Thyroid gland (tissue), 4 donors: Measurements from ENCODE around the gene SH3GL1. TPM values are rescaled to one million over a fixed set of nuclear protein-coding genes. Genes with fewer than 3 reads are reported as not detected.

Experiments used
- DNase-seq, 2 donors: peaks; one replicate each; pipeline ENCODE4 v3.0.0-alpha.2; 2019
- H3K27ac ChIP-seq, 3 donors: fragments of 200-600 bp; sonication (generic); 1 replicate in 2 of 3; 2 replicates in 1 of 3; pipeline ENCODE4 v1.5.1; 2016 to 2019; ENCODE audit warnings: mild to moderate bottlenecking in 1 of 3, moderate library complexity in 1 of 3
- H3K27me3 ChIP-seq: fragments of 200-600 bp; sonication (generic); one replicate; pipeline ENCODE4 v1.5.1; 2019
- H3K36me3 ChIP-seq, 2 donors: fragments of 200-600 bp; sonication (generic); one replicate each; pipeline ENCODE4 v1.5.1; 2016 to 2019
- H3K4me1 ChIP-seq, 2 donors: fragments of 200-600 bp; sonication (generic); one replicate each; pipeline ENCODE4 v1.5.1; 2017 to 2019
- H3K4me3 ChIP-seq, 3 donors: fragments of 200-600 bp; sonication (generic); replicated peaks in 1 of 3; 1 replicate in 2 of 3; 2 replicates in 1 of 3; pipeline ENCODE4 v1.5.1; 2016; ENCODE audit warnings: mild to moderate bottlenecking in 1 of 3
- H3K9me3 ChIP-seq: fragments of 200-600 bp; sonication (generic); one replicate; pipeline ENCODE4 v1.5.1; 2017
- CTCF ChIP-seq, 6 experiments: fragments of 200-600 bp in 3 of 6; fragments of 450-650 bp in 3 of 6; sonication (generic) in 3 of 6; IDR thresholded peaks; one replicate each; pipeline ENCODE4 v1.5.1; 2016 to 2019; ENCODE audit warnings: antibody characterized with exemption in 6 of 6, mild to moderate bottlenecking in 2 of 6, inconsistent platforms in 1 of 6, moderate library complexity in 1 of 6
- POLR2A ChIP-seq, 2 donors: fragments of 450-650 bp; IDR thresholded peaks; one replicate each; pipeline ENCODE4 v1.6.1; 2017; ENCODE audit warnings: antibody characterized with exemption in 2 of 2, mild to moderate bottlenecking in 2 of 2, moderate library complexity in 1 of 2
- WGBS, 2 donors: methylation state at CpG; one replicate each; pipeline ENCODE4 v1.1.5; 2017; 5-methylcytosine and 5-hydroxymethylcytosine counted together
- intact Hi-C: fragments of 100-400 bp; cut with DNase I; formaldehyde crosslinking; loops from one replicate; pipeline ENCODE4 v1.15.1; 2023
- total RNA-seq, 4 donors: library from RNA; depleted of rRNA; stranded (reverse); fragments of >200 nt; gene quantifications; one replicate each; pipeline ENCODE4 v1.2.3, GENCODE V29; 2016

The SH3GL1 gene
- total RNA-seq, 4 donors from 2014 or later, result 33.1 to 42.4 (median 36.7) TPM

- 69% methylated on average over 5 to 7 of the region's 8 CpGs for WGBS, 2 donors
- no peak for TF ChIP-seq POLR2A (IDR thresholded peaks at IDR 0.05)
- no peak for TF ChIP-seq CTCF (IDR thresholded peaks at IDR 0.05)
- no peaks in the 10 kb centered on the region for H3K27me3 ChIP-seq
- no peak for DNase-seq
- no peaks in the 10 kb centered on the region for H3K9me3 ChIP-seq
- intact Hi-C loops, result no loop called here
- H3K27ac ChIP-seq, result peak overlapping the region; percentile 64 to 91 (median 87)
- peaks cover 79 to 100% of the 10 kb centered on the region in 2 donors for H3K4me1 ChIP-seq
- no peaks in the 10 kb centered on the region for H3K36me3 ChIP-seq
- no peak overlapping the region for H3K4me3 ChIP-seq
These were observed 27.4 kb downstream of the SH3GL1 start for GRCh38 chr19:4373013-4373367.

- peak overlapping the region in 2 of 3 donors; percentile 87 to 91 for H3K27ac ChIP-seq
These were observed 28.0 kb downstream of the SH3GL1 start for GRCh38 chr19:4372165-4373012.

GRCh38 chr19:4371247-4372164 is 28.8 kb downstream of the SH3GL1 start:
- peak; percentile 61 to 69 for DNase-seq
- intact Hi-C loops, result no loop called here
- Histone ChIP-seq H3K36me3 (no peaks in the 10 kb centered on the region), H3K4me1 (peaks cover 78 to 90% of the 10 kb centered on the region in 2 donors), H3K27me3 (no peaks in the 10 kb centered on the region), H3K9me3 (no peaks in the 10 kb centered on the region), H3K4me3 (no peak overlapping the region), H3K27ac (peak overlapping the region; percentile 22 to 87 (median 29))
- no peak for TF ChIP-seq POLR2A (IDR thresholded peaks at IDR 0.05)
- no peak for TF ChIP-seq CTCF (IDR thresholded peaks at IDR 0.05)
- 73 to 74% methylated on average over 29 to 31 of the region's 31 CpGs for WGBS, 2 donors

More at GRCh38 chr19:4372165-4373012, 28.0 kb downstream of the SH3GL1 start:
- TF ChIP-seq POLR2A (IDR thresholded peaks at IDR 0.05), result no peak
- TF ChIP-seq CTCF (IDR thresholded peaks at IDR 0.05), result no peak
- Histone ChIP-seq H3K4me1 (peaks cover 82 to 98% of the 10 kb centered on the region in 2 donors), H3K9me3 (no peaks in the 10 kb centered on the region), H3K4me3 (no peak overlapping the region), H3K27me3 (no peaks in the 10 kb centered on the region), H3K36me3 (no peaks in the 10 kb centered on the region)
- no peak for DNase-seq
- 86 to 89% methylated on average over 12 to 22 of the region's 22 CpGs for WGBS, 2 donors
- intact Hi-C loops, result no loop called here

DNA sequence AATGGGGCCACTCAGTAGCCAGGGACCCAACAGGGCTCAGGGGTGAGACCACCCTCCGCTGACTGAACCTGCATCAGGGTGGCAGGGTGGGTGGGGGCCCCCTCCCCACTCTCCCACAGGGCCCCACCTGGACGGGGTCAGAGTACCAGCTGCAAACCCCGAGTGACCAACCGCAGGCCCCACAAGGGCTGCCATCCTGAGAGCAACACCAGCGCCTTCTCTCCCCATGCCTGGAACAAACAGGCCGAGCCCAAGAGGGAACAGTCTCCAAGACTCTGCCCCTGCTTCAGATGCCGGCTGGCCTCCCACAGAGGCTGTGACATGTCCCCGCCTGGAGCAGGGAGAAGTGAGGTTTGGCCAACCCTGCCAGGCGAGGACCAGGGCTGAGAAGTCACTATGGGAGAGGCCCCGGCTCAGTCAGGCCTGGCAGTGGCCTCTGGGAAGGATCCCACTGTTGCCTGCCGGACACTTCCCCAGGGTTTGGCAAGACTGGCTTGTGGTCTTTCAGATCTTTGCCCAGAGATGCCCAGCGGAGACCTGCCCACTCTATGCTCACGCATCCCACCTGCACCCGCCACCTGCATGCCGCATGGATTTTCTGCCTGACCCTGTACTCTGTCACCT is 29.8 kb downstream of the SH3GL1 start:
- Histone ChIP-seq H3K27ac (peak overlapping the region; percentile 22 to 87 (median 29)), H3K4me1 (peaks cover 71 to 80% of the 10 kb centered on the region in 2 donors), H3K27me3 (no peaks in the 10 kb centered on the region), H3K4me3 (no peak overlapping the region), H3K36me3 (peaks cover 5 to 8% of the 10 kb centered on the region in 2 donors), H3K9me3 (no peaks in the 10 kb centered on the region)
- no peak for DNase-seq
- TF ChIP-seq CTCF (IDR thresholded peaks at IDR 0.05), result no peak
- no peak for TF ChIP-seq POLR2A (IDR thresholded peaks at IDR 0.05)
- 94 to 100% methylated on average over 4 to 7 of the region's 15 CpGs for WGBS, 2 donors
- intact Hi-C loops, result no loop called here
